CD14-positive monocyte (primary cell): Measurements from ENCODE around the gene CBX6. TPM values are rescaled to one million over a fixed set of nuclear protein-coding genes. Genes with fewer than 3 reads are reported as not detected.

ENCODE experiments used
- DNase-seq, 3 donors: peaks; one replicate each; pipeline ENCODE4 v3.0.0-alpha.2; 2011 to 2022
- H2AFZ ChIP-seq: 2 replicates; pipeline ENCODE4 v1.6.0; 2012; ENCODE audit warnings: mild to moderate bottlenecking, low read depth, low read length, inconsistent platforms; ENCODE audit not compliant: insufficient read depth, poor library complexity, severe bottlenecking
- H3K27ac ChIP-seq, 2 donors: 1 replicate in 1 of 2; 2 replicates in 1 of 2; pipeline ENCODE4 v1.5.1; 2012 to 2013; ENCODE audit warnings: low read length in 2 of 2, control low read depth in 1 of 2, inconsistent platforms in 1 of 2, low read depth in 1 of 2, mild to moderate bottlenecking in 1 of 2
- H3K27me3 ChIP-seq, 2 donors: one replicate each; pipeline versions ENCODE4 v1.6.0 to v1.6.1; 2011 to 2013; ENCODE audit warnings: low read length in 2 of 2; ENCODE audit not compliant: control insufficient read depth in 2 of 2, insufficient read depth in 2 of 2
- H3K36me3 ChIP-seq, 2 donors: replicated peaks in 1 of 2; 1 replicate in 1 of 2; 2 replicates in 1 of 2; pipeline versions ENCODE4 v1.5.1 to v1.6.1; 2012 to 2013; ENCODE audit warnings: low read length in 2 of 2, control low read depth in 1 of 2, inconsistent platforms in 1 of 2, mild to moderate bottlenecking in 1 of 2; ENCODE audit not compliant: insufficient read depth in 2 of 2, control insufficient read depth in 1 of 2
- H3K4me1 ChIP-seq, 2 donors: 1 replicate in 1 of 2; 2 replicates in 1 of 2; pipeline versions ENCODE4 v1.5.1 to v1.6.1; 2012 to 2013; ENCODE audit warnings: low read length in 2 of 2, control low read depth in 1 of 2, inconsistent platforms in 1 of 2, mild to moderate bottlenecking in 1 of 2, moderate library complexity in 1 of 2; ENCODE audit not compliant: insufficient read depth in 2 of 2, control insufficient read depth in 1 of 2
- H3K4me2 ChIP-seq: replicated peaks from 2 replicates; pipeline ENCODE3; 2012; ENCODE audit warnings: low read length, moderate library complexity, mild to moderate bottlenecking; ENCODE audit not compliant: poor library complexity, severe bottlenecking; ENCODE audit errors: extremely low read depth
- H3K4me3 ChIP-seq, 3 experiments: fragments of 200-600 bp in 1 of 3; sonication (generic) in 1 of 3; replicated peaks in 1 of 3; 1 replicate in 2 of 3; 2 replicates in 1 of 3; pipeline ENCODE4 v1.5.1; 2011 to 2013; ENCODE audit warnings: low read length in 3 of 3, mild to moderate bottlenecking in 3 of 3, control low read depth in 2 of 3, low read depth in 2 of 3, inconsistent platforms in 1 of 3, moderate library complexity in 1 of 3
- H3K79me2 ChIP-seq: 2 replicates; pipeline ENCODE4 v1.6.0; 2012; ENCODE audit warnings: mild to moderate bottlenecking, control low read depth, inconsistent platforms, low read length, moderate library complexity; ENCODE audit not compliant: insufficient read depth
- H3K9ac ChIP-seq: 2 replicates; pipeline ENCODE4 v1.6.0; 2017; ENCODE audit warnings: low read length, mild to moderate bottlenecking; ENCODE audit not compliant: insufficient read depth, poor library complexity, severe bottlenecking
- H3K9me3 ChIP-seq, 2 donors: replicated peaks in 1 of 2; 1 replicate in 1 of 2; 2 replicates in 1 of 2; pipeline versions ENCODE4 v1.5.1 to v1.6.1; 2012 to 2013; ENCODE audit warnings: low read length in 2 of 2, control low read depth in 1 of 2; ENCODE audit not compliant: control insufficient read depth in 1 of 2, insufficient read depth in 1 of 2
- H4K20me1 ChIP-seq: 2 replicates; pipeline ENCODE4 v1.6.0; 2012; ENCODE audit warnings: mild to moderate bottlenecking, low read length, control low read depth, moderate library complexity; ENCODE audit not compliant: insufficient read depth
- H3K27ac Mint-ChIP-seq, 7 donors: one replicate each; pipeline ENCODE4 v1.8.0; 2020; ENCODE audit warnings: mild to moderate bottlenecking in 7 of 7, mixed read lengths in 7 of 7, moderate library complexity in 6 of 7, inconsistent platforms in 2 of 7
- H3K27me3 Mint-ChIP-seq, 3 donors: one replicate each; pipeline ENCODE4 v1.8.0; 2021 to 2022; ENCODE audit warnings: low read depth in 3 of 3, mild to moderate bottlenecking in 3 of 3, mixed read lengths in 3 of 3, moderate library complexity in 3 of 3, inconsistent platforms in 1 of 3
- H3K36me3 Mint-ChIP-seq, 2 donors: one replicate each; pipeline ENCODE4 v1.8.0; 2020; ENCODE audit warnings: mixed read lengths in 2 of 2, inconsistent platforms in 1 of 2, mild to moderate bottlenecking in 1 of 2
- H3K4me1 Mint-ChIP-seq: one replicate; pipeline ENCODE4 v1.8.0; 2020; ENCODE audit warnings: mild to moderate bottlenecking, mixed read lengths
- H3K4me3 Mint-ChIP-seq, 2 donors: one replicate each; pipeline ENCODE4 v1.8.0; 2020; ENCODE audit warnings: mild to moderate bottlenecking in 2 of 2, mixed read lengths in 2 of 2, moderate library complexity in 1 of 2
- H3K9me3 Mint-ChIP-seq, 7 donors: one replicate each; pipeline ENCODE4 v1.8.0; 2020 to 2022; ENCODE audit warnings: mixed read lengths in 7 of 7, mild to moderate bottlenecking in 6 of 7, moderate library complexity in 6 of 7, inconsistent platforms in 2 of 7
- WGBS: methylation state at CpG from one replicate; pipeline ENCODE4 v1.1.5; 2013; ENCODE audit warnings: missing lambda C conversion rate; ENCODE audit not compliant: insufficient coverage; 5-methylcytosine and 5-hydroxymethylcytosine counted together
- intact Hi-C, 2 donors: fragments of 100-400 bp; cut with micrococcal nuclease; formaldehyde crosslinking; loops; one replicate each; pipeline versions ENCODE4 v1.15.0 to v1.15.1; 2023
- polyA plus RNA-seq, 3 donors: library from polyadenylated mRNA; depleted of rRNA in 1 of 3; unstranded in 2 of 3; stranded (reverse) in 1 of 3; fragments of 300-500 nt in 2 of 3; fragments of >200 nt in 1 of 3; fragmentation: Illumina TruSeq in 2 of 3; gene quantifications; 1 replicate in 2 of 3; 2 replicates in 1 of 3; pipeline ENCODE4 v1.2.3, GENCODE V29; 2012 to 2021
- TF ChIP-seq, protein P1 (sequence below): fragments of 200-600 bp; IDR thresholded peaks from one replicate; pipeline ENCODE4 v1.8.0; 2022; ENCODE audit warnings: antibody characterized with exemption, mild to moderate bottlenecking

CBX6 gene
- polyA plus RNA-seq, 3 donors = 2.1 to 26.7 (median 5.0) TPM

DNA sequence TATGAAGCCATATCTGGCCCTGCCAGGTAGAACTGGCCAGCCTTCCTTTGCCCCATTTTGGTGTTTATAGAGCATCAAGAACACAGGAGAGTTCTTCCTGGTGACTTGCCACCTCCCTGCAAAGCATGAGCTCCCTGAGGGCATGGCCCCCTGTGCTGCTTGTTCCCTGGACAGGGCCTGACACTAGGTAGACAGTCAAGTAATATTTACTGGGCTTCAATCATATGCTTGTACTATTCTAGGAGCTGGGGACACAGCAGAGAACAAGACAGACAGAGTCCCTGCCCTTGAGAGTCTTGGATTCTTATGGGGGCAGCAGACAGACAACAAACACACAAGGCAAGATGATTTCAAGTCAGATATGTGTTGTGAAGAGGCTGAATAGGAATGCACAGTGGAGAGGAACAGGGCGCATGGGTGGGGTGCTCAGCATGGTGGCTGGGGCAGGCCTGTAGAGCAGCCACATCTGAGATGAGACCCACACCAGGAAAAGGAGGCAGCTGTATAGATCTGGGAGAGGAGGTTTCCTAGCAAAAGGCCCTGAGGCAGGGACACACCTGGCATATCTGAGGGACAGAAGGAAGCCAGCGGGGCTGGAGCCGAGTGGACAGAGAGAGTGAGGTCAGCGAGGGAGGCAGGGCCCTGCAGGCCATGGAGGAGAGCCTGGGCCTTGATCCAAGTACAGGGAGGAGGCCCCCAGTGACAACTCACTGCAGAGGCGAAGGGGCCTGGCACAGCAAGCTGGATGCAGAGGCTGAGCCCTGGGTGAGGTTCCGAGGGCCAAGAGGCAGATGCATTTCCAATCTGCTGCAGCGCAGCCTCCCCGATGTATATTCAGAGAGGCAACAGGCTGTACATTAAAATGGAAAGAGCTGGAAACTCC is 10.2 kb upstream of the CBX6 start:
- TF ChIP-seq, protein P1, sequence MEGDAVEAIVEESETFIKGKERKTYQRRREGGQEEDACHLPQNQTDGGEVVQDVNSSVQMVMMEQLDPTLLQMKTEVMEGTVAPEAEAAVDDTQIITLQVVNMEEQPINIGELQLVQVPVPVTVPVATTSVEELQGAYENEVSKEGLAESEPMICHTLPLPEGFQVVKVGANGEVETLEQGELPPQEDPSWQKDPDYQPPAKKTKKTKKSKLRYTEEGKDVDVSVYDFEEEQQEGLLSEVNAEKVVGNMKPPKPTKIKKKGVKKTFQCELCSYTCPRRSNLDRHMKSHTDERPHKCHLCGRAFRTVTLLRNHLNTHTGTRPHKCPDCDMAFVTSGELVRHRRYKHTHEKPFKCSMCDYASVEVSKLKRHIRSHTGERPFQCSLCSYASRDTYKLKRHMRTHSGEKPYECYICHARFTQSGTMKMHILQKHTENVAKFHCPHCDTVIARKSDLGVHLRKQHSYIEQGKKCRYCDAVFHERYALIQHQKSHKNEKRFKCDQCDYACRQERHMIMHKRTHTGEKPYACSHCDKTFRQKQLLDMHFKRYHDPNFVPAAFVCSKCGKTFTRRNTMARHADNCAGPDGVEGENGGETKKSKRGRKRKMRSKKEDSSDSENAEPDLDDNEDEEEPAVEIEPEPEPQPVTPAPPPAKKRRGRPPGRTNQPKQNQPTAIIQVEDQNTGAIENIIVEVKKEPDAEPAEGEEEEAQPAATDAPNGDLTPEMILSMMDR = no peak
- Mint-ChIP-seq H3K4me1 (peaks cover 17% of the 10 kb centered on the region), H3K27me3 (peaks cover 6 to 9% (median 8%) of the 10 kb centered on the region in 3 donors), H3K36me3 (no peaks in the 10 kb centered on the region), H3K9me3 (peaks cover 0 to 2% (median 0%) of the 10 kb centered on the region in 7 donors), H3K4me3 (no peak overlapping the region), H3K27ac (peak overlapping the region in 1 of 7 donors; percentile 2)
- Histone ChIP-seq H2AFZ (no peak overlapping the region), H3K4me1 (peaks cover 9% of the 10 kb centered on the region in 2 donors), H3K4me2 (no peak overlapping the region), H3K36me3 (no peaks in the 10 kb centered on the region), H3K27ac (no peak overlapping the region), H3K9me3 (no peaks in the 10 kb centered on the region), H3K27me3 (no peaks in the 10 kb centered on the region), H3K9ac (no peak overlapping the region), H4K20me1 (no peaks in the 10 kb centered on the region), H3K79me2 (no peaks in the 10 kb centered on the region), H3K4me3 (no peak overlapping the region)
- DNase-seq = no peak
- intact Hi-C loops = no loop called here
- 94% methylated on average over 8 of the region's 8 CpGs for WGBS

DNA sequence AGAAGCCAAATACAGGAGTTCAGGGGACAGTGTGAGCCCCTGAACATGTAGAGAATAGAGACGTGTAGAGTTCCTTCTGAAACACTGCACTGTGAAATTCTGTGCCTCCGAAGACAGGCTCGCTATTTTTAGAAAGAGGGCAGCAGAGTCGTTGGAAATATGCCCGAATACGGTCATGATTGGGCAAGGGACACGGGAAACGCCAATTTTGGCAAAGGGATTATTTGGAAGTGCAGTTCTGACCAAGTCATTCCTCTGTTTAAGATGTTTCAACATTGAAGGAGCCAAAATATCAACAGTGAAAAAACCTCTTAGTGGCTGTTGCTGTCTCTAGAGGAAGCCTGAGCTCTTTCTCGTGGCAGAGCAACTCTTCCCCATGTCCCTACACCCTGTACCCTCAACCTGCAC is 9.5 kb upstream of the CBX6 start:
- WGBS = 3% methylated on average over 9 of the region's 9 CpGs
- Histone ChIP-seq H3K4me3 (no peak overlapping the region), H3K9me3 (no peaks in the 10 kb centered on the region), H3K27me3 (no peaks in the 10 kb centered on the region), H3K9ac (no peak overlapping the region), H4K20me1 (no peaks in the 10 kb centered on the region), H3K36me3 (no peaks in the 10 kb centered on the region), H3K4me1 (peaks cover 9% of the 10 kb centered on the region in 2 donors), H3K27ac (no peak overlapping the region), H3K4me2 (no peak overlapping the region), H3K79me2 (no peaks in the 10 kb centered on the region), H2AFZ (peak overlapping the region; percentile 7)
- TF ChIP-seq, protein P1 = no peak
- no peak for DNase-seq
- Mint-ChIP-seq H3K27ac (no peak overlapping the region), H3K36me3 (no peaks in the 10 kb centered on the region), H3K9me3 (peaks cover 0 to 2% (median 0%) of the 10 kb centered on the region in 7 donors), H3K4me1 (peaks cover 17% of the 10 kb centered on the region), H3K27me3 (peaks cover 8 to 10% (median 8%) of the 10 kb centered on the region in 3 donors), H3K4me3 (peak overlapping the region in 1 of 2 donors; percentile 46)
- intact Hi-C loops = no loop called here
